ENCODE results near the gene GRAMD4. TPM values are rescaled to one million over a fixed set of nuclear protein-coding genes. Genes with fewer than 3 reads are reported as not detected.
A peak's percentile ranks its signal among the peaks of the same experiment; 100 is the strongest.

Gene GRAMD4
- total RNA-seq, 4 donors from 2014 or later = 146 to 981 (median 258) TPM

- H3K27me3 ChIP-seq = no peaks in the 10 kb centered on the region
- DNase-seq = peak; percentile 61
- TF ChIP-seq CTCF (IDR thresholded peaks at IDR 0.05) (no peak), POLR2AphosphoS5 (IDR thresholded peaks at IDR 0.05) (no peak), POLR2A (IDR thresholded peaks at IDR 0.05) (no peak), EP300 (IDR thresholded peaks at IDR 0.05; ENCODE audit: low read depth) (no peak)
- H3K36me3 ChIP-seq = peaks cover 0 to 10% (median 0%) of the 10 kb centered on the region in 4 donors
- peaks cover 0 to 15% (median 13%) of the 10 kb centered on the region in 4 donors for H3K4me1 ChIP-seq
- H3K27ac ChIP-seq = no peak overlapping the region
- in situ Hi-C loops (cut with MboI; ENCODE audit: low pct_ligation_motif_present in 1 of 4, low pct_unique_long_range_greater_than_20kb in 1 of 4, low sequenced_read_pairs in 3 of 4) = no loop called here
- no peak overlapping the region for H3K4me3 ChIP-seq
- intact Hi-C loops (cut with DNase I; ENCODE audit: low total_unique reads) = no loop called here
- no peaks in the 10 kb centered on the region for H3K9me3 ChIP-seq
- WGBS, 2 donors (ENCODE audit: low coverage in 1 of 2) = 75% methylated on average over 19 of the region's 19 CpGs; no CpG with 5 or more reads in 1 of the 2 donors
These were observed 54.2 kb downstream of the GRAMD4 start for GRCh38 chr22:46674367-46674781.

GRCh38 chr22:46674906-46675305 lies 54.7 kb downstream of the GRAMD4 start:
- in situ Hi-C loops (cut with MboI; ENCODE audit: low pct_ligation_motif_present in 1 of 4, low pct_unique_long_range_greater_than_20kb in 1 of 4, low sequenced_read_pairs in 3 of 4) = no loop called here
- peaks cover 0 to 10% (median 0%) of the 10 kb centered on the region in 4 donors for H3K36me3 ChIP-seq
- WGBS, 2 donors (ENCODE audit: low coverage in 1 of 2) = 80% methylated on average over 10 of the region's 11 CpGs; no CpG with 5 or more reads in 1 of the 2 donors
- no peak for DNase-seq
- intact Hi-C loops (cut with DNase I; ENCODE audit: low total_unique reads) = no loop called here
- H3K4me3 ChIP-seq = no peak overlapping the region
- no peaks in the 10 kb centered on the region for H3K9me3 ChIP-seq
- H3K27me3 ChIP-seq = no peaks in the 10 kb centered on the region
- no peak for TF ChIP-seq POLR2AphosphoS5 (IDR thresholded peaks at IDR 0.05)
- no peak for TF ChIP-seq CTCF (IDR thresholded peaks at IDR 0.05)
- no peak for TF ChIP-seq POLR2A (IDR thresholded peaks at IDR 0.05)
- no peak for TF ChIP-seq EP300 (IDR thresholded peaks at IDR 0.05; ENCODE audit: low read depth)
- peaks cover 0 to 15% (median 13%) of the 10 kb centered on the region in 4 donors for H3K4me1 ChIP-seq
- no peak overlapping the region for H3K27ac ChIP-seq

GRCh38 chr22:46675479-46675878 lies 55.3 kb downstream of the GRAMD4 start:
- in situ Hi-C loops (cut with MboI; ENCODE audit: low pct_ligation_motif_present in 1 of 4, low pct_unique_long_range_greater_than_20kb in 1 of 4, low sequenced_read_pairs in 3 of 4) = no loop called here
- intact Hi-C loops (cut with DNase I; ENCODE audit: low total_unique reads) = no loop called here
- no peak overlapping the region for H3K27ac ChIP-seq

GRCh38 chr22:46675938-46676337 lies 55.8 kb downstream of the GRAMD4 start:
- in situ Hi-C loops (cut with MboI; ENCODE audit: low pct_ligation_motif_present in 1 of 4, low pct_unique_long_range_greater_than_20kb in 1 of 4, low sequenced_read_pairs in 3 of 4) = no loop called here
- peaks cover 0 to 10% (median 0%) of the 10 kb centered on the region in 4 donors for H3K36me3 ChIP-seq
- no peak overlapping the region for H3K27ac ChIP-seq
- H3K9me3 ChIP-seq = no peaks in the 10 kb centered on the region
- intact Hi-C loops (cut with DNase I; ENCODE audit: low total_unique reads) = no loop called here
- no peak overlapping the region for H3K4me3 ChIP-seq
- no peak for DNase-seq
- no peak for TF ChIP-seq CTCF (IDR thresholded peaks at IDR 0.05)
- no peak for TF ChIP-seq POLR2A (IDR thresholded peaks at IDR 0.05)
- TF ChIP-seq EP300 (IDR thresholded peaks at IDR 0.05; ENCODE audit: low read depth) = no peak
- no peak for TF ChIP-seq POLR2AphosphoS5 (IDR thresholded peaks at IDR 0.05)
- 94 to 100% methylated on average over 1 to 14 of the region's 16 CpGs for WGBS, 2 donors (ENCODE audit: low coverage in 1 of 2)
- H3K27me3 ChIP-seq = no peaks in the 10 kb centered on the region
- H3K4me1 ChIP-seq = peaks cover 0 to 15% (median 13%) of the 10 kb centered on the region in 4 donors

More at GRCh38 chr22:46675479-46675878, 55.3 kb downstream of the GRAMD4 start:
- no peak overlapping the region for H3K4me3 ChIP-seq
- peaks cover 0 to 15% (median 13%) of the 10 kb centered on the region in 4 donors for H3K4me1 ChIP-seq
- WGBS, 2 donors (ENCODE audit: low coverage in 1 of 2) = 92% methylated on average over 13 of the region's 13 CpGs; no CpG with 5 or more reads in 1 of the 2 donors
- DNase-seq = no peak
- peaks cover 0 to 10% (median 0%) of the 10 kb centered on the region in 4 donors for H3K36me3 ChIP-seq
- H3K9me3 ChIP-seq = no peaks in the 10 kb centered on the region
- no peaks in the 10 kb centered on the region for H3K27me3 ChIP-seq
- no peak for TF ChIP-seq POLR2A (IDR thresholded peaks at IDR 0.05)
- no peak for TF ChIP-seq CTCF (IDR thresholded peaks at IDR 0.05)
- TF ChIP-seq POLR2AphosphoS5 (IDR thresholded peaks at IDR 0.05) = no peak
- no peak for TF ChIP-seq EP300 (IDR thresholded peaks at IDR 0.05; ENCODE audit: low read depth)

Measured in transverse colon (tissue), 4 donors.